ENCODE measurements around the gene TOGARAM2. TPM values are rescaled to one million over a fixed set of nuclear protein-coding genes. Genes with fewer than 3 reads are reported as not detected.

TOGARAM2 gene
- polyA plus RNA-seq, 1 experiment = 0.30 TPM

DNA sequence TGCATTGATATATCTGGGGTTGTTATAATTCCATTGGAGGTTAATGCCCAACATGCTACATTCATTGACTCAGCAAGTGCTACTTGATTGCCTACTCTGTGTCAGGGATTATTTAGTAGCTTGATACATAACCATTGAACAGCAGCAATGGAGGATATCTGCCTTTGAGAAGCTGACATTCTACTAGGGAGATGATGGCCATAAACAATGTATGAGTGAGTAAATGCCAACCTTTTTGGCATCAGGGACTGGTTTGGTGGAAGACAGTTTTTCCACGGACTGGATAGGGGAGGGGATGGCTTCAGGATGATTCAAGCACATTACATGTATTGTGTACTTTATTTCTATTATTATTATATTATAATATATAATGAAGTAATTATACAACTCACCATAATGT, 31.9 kb upstream of the TOGARAM2 start:
- ChIA-PET CTCF (no interaction called here), POLR2A (no interaction called here)
- no peak for DNase-seq (ENCODE audit: low read depth, low spot score)
- Histone ChIP-seq H3K4me3 (ENCODE audit: low read depth, low read length) (no peak overlapping the region), H3K27ac (ENCODE audit: low read depth, low read length) (no peak overlapping the region), H3K27me3 (ENCODE audit: control insufficient read depth, insufficient read depth, low read length) (no peaks in the 10 kb centered on the region), H3K9me3 (ENCODE audit: control insufficient read depth, insufficient read depth, low read length) (no peaks in the 10 kb centered on the region)
- TF ChIP-seq, protein P1, sequence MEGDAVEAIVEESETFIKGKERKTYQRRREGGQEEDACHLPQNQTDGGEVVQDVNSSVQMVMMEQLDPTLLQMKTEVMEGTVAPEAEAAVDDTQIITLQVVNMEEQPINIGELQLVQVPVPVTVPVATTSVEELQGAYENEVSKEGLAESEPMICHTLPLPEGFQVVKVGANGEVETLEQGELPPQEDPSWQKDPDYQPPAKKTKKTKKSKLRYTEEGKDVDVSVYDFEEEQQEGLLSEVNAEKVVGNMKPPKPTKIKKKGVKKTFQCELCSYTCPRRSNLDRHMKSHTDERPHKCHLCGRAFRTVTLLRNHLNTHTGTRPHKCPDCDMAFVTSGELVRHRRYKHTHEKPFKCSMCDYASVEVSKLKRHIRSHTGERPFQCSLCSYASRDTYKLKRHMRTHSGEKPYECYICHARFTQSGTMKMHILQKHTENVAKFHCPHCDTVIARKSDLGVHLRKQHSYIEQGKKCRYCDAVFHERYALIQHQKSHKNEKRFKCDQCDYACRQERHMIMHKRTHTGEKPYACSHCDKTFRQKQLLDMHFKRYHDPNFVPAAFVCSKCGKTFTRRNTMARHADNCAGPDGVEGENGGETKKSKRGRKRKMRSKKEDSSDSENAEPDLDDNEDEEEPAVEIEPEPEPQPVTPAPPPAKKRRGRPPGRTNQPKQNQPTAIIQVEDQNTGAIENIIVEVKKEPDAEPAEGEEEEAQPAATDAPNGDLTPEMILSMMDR (IDR thresholded peaks at IDR 0.05; ENCODE audit: low read depth, low read length) = no peak

DNA sequence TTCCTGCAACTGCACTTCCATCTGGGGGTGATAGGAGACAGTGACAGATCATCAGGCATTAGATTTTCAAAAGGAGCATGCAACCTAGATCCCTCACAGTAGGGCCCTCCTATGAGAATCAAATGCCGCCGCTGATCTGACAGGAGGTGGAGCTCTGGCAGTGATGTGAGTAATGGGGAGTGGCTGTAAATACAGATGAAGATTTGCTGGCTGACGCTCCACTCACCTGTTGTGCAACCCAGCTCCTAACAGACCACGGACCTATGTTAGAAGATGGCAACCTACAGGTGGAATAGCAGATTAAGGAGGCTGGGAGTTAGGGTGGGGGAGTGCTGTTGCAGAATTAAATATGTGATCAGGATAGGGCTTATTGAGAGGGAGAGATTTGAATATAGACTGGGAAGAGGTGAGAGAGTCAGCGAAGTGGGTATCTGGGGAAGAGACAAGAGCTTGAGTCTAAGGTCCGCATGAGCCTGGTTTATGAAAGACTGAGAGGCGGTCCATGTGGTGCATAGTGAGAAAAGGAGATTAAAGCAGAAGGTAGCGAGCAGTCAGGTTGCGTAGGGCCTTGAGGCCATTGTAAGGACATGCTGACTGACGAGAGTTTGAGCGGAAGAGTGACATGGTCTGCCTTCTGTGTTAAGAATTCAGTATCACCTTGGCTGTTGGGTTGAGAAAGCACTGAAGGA, 31.3 kb upstream of the TOGARAM2 start:
- POLR2A ChIA-PET = no interaction called here
- TF ChIP-seq, protein P1 (IDR thresholded peaks at IDR 0.05; ENCODE audit: low read depth, low read length) = no peak
- Histone ChIP-seq H3K27me3 (ENCODE audit: control insufficient read depth, insufficient read depth, low read length) (no peaks in the 10 kb centered on the region), H3K4me3 (ENCODE audit: low read depth, low read length) (no peak overlapping the region), H3K27ac (ENCODE audit: low read depth, low read length) (no peak overlapping the region), H3K9me3 (ENCODE audit: control insufficient read depth, insufficient read depth, low read length) (no peaks in the 10 kb centered on the region)
- CTCF ChIA-PET = no interaction called here
- DNase-seq (ENCODE audit: low read depth, low spot score) = no peak

DNA sequence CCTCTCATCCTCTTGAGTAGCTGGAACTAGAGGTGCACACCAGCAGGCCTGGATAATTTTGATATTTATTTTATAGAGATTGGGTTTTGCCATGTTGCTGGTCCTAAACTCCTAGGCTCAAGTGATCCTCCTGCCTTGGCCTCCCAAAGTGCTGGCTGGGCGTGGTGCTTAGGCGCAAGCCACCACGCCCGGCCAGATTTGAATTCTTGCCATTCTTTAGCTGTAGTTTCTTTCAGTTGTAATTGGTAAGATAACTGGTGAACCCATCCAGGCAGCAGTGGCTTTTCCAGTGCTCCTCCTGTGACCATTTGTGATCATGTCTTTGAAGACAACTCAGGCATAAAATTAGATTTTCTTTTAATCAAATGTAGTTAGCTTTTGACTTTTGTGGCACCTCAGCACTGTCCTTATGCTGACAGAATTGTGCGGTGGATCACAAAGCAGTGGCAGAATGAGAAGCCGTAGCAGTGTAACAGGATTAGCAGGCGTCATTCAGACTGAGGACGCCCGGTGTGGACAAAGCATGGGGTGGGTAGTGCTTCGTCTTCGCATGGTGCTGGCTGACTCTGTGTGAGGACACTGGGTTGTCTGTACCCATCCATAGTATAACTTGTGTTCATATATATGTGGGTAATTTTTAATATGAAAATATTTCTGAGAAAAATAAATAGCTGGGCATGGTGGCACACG, 30.0 kb upstream of the TOGARAM2 start:
- H3K4me3 ChIP-seq (ENCODE audit: low read depth, low read length) = no peak overlapping the region
- ChIA-PET CTCF (no interaction called here), POLR2A (no interaction called here)
- H3K27me3 ChIP-seq (ENCODE audit: control insufficient read depth, insufficient read depth, low read length) = no peaks in the 10 kb centered on the region
- no peak for DNase-seq (ENCODE audit: low read depth, low spot score)
- TF ChIP-seq, protein P1 (IDR thresholded peaks at IDR 0.05; ENCODE audit: low read depth, low read length) = no peak
- no peak overlapping the region for H3K27ac ChIP-seq (ENCODE audit: low read depth, low read length)
- no peaks in the 10 kb centered on the region for H3K9me3 ChIP-seq (ENCODE audit: control insufficient read depth, insufficient read depth, low read length)

DNA sequence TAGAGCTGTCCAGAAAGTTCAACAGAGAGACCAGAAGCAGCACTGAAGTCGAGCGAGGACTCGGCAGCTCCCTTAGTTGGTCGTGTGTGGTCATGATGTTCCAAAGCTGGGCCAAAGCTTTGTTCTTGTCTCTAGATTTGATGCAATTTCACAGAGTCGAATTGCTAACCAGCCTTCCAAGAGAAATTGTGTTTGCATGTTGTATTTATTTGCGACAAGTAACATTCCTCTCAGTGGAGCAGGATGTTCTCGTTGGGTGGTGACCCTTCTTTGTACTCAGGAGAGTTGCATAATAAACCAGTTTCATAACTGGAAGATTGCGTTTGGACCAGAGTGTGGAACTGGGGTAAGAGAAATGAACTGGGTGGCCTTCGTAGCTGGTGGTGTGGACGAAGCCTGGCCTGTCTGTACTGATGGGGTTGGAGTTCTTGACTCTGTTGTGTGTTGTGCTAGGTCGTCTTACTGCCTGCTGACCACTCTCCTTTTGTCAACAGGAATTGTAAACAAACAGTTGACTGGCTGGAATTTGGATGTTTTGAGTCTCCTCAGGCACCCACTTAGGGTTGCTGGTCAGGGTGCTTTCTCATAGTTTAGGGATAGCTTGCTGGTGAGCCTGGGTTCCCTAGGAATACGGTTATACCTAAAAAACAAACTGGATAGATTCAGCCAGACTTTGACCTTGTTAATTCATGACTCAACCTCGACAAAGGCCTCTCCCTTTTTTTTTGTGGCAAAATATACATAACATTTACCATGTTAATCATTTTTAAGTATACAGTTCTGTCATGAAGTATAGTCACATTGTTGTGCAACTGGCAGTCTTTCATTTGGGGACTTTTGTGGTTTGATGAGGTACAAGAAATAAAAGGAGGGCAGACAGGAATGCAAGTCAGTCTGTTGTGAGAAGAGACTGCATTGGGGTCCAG, 28.9 kb upstream of the TOGARAM2 start:
- ChIA-PET CTCF (no interaction called here), POLR2A (interaction anchor here (0.7 kb wide), 1 partner anchor 14 kb away, joined by 3 read pairs; no protein-coding TSS in a partner anchor)
- Histone ChIP-seq H3K4me3 (ENCODE audit: low read depth, low read length) (no peak overlapping the region), H3K27me3 (ENCODE audit: control insufficient read depth, insufficient read depth, low read length) (no peaks in the 10 kb centered on the region), H3K9me3 (ENCODE audit: control insufficient read depth, insufficient read depth, low read length) (no peaks in the 10 kb centered on the region), H3K27ac (ENCODE audit: low read depth, low read length) (no peak overlapping the region)
- no peak for DNase-seq (ENCODE audit: low read depth, low spot score)
- TF ChIP-seq, protein P1 (IDR thresholded peaks at IDR 0.05; ENCODE audit: low read depth, low read length) = no peak
